ENCODE data around the gene RABIF.
"Not testable (repeated sequence)": the region's sequence is repeated elsewhere in the genome, so short reads cannot be mapped to it uniquely, and the experiment has no call there.

RABIF gene

DNA sequence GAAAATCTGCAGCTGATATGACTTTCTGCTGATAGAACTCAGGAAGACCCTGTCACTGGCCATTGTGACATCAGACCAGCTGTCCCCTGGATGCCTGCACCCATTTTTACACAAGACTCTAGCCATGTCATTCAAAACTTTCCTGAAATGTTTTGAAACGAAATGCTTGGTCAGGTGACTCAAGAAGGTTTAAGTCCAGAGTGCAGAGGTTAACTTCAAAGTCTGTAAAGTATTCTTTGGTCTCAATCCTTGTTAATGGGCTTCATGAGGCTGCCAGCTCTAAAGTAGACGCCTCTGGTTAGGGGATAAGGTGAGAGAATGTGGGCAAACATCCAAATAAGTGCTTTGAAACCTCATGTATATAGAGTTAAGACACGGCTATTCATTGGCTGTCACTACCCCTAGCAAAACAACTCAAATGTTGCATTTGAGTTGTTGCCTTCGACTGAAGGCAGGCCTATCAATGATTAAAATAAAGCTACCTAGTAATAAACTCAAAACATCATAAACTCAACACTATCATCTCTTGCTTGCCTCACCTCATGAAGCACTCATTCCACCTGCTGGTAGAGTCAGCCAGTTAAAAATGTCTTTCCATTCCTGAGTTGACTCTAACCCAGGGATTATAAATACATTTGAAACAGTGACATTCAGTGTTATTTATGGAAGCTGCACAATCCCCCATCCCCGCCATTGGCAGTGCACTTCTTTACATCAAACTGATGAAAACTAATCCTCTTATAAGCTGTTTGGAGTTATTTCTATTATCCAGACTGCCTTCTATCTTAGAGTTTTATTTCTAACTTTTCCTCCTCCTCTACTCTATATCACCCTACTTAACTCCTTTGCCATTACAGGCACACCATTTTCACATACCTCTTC, 26.0 kb downstream of the RABIF start:
- no peak for DNase-seq

DNA sequence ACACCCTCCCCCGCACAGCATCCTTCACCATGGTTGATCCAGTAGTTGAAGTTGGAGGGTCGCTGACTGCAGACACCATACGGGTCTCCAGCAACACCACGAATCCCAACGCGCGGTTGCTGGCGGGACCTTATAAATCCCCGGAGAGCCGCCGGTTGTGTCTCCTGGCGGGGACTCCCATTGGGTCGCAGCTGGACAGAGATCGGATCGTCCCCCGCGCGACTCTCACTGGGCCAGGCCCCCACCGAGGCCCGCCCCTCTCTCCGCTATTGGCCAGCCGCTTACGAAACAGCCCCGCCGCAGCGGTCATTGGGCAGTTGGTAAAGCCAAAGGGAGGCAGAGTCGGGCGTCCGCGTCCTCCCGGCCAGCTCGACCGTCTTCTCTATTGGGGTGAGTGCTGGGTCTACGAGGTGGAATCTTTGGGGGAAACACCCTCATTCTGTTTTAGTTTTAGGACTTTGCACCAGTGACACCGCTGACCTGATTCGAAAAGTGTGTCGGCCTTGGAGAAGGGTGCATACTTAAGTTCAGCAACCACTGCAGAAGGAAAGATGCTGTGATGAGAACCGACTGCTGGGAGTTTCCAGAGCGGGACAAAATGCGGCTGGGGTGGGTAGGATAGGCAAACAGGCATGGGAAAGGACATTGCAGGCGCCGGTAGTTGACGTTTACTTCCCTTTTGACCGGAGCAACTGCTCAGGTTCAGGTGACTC, 27.4 kb downstream of the RABIF start:
- DNase-seq, result peak; percentile 53

DNA sequence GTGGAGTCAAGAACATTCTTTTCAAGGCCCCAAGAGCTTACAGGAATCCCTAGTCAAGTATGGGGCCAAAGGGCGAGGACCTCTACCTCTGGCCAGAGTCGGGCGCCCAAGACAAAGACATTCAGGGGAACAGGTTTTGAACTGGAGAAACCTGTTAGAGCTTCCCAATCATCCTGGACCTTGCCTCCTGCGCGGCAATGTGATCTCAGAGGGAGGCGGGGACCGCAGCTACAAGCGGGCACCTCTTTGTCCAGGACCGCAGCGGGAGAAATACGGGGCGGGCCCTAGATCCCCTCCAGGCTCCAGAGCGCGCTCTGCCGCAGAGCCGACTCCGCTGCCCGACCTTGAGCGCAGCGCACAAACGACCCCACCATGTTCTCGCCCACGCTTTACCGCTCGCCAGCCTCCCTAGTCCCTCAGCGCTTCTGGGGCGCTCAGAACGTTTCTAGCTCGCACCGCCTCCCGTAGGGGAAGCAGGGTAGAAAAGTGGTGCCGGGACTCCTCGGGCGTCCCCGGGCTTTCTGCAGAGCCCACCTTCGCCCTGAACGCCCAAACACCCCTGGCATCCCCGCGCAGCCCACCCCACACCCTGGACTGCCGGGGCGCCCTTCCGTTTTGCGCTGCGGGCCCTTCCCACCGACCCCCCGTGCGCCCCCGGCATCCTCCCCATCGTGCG, 28.1 kb downstream of the RABIF start:
- DNase-seq, result peak; percentile 35

DNA sequence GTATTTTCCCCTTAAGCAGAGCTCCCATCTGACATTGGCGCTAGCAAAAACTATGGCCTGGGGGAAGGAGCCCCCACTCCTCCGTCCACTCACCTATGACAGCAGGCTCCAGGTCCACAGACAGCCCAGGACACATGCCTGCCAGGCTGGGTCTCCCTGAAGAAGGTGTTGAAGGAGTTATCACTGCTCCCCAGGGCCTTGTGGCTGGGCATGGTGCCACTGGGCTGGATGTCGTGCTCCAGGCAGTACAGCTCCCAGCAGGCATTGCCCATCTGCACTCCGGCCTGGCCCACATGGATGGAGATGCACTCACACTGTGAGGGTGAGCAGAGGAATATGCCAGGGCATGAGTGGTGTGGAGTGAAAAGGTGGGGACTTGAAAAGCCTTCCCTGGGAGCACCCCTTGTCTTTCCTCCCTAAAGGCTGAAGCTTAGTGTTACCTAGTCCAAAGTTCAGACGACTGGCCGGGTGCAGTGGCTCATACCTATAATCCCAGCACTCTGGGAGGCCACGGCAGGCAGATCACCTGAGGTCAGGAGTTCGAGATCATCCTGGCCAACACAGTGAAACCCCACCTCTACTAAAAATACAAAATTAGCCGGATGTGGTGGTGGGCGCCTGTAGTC, 30.0 kb downstream of the RABIF start:
- no peak for DNase-seq

DNA sequence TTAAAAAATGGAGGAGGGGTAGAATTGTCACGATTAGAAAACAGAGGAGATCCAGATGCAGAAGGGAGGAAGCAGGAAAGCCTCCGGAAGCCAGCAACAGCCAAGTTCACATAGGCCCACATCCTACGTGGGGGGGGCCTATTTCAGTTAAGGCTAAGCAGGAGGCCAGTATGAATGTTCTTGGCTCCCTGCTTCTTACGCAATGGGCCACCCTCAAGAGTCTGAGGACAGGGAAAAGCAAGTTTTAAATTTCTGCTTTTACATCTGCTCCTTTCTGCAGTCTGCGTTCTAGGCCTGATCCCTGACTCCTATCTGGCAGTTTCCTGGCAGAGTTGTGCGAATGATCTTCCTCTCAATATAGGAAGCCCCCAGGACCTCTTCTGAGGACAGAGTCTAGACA, 30.6 kb downstream of the RABIF start:
- no peak for DNase-seq

DNA sequence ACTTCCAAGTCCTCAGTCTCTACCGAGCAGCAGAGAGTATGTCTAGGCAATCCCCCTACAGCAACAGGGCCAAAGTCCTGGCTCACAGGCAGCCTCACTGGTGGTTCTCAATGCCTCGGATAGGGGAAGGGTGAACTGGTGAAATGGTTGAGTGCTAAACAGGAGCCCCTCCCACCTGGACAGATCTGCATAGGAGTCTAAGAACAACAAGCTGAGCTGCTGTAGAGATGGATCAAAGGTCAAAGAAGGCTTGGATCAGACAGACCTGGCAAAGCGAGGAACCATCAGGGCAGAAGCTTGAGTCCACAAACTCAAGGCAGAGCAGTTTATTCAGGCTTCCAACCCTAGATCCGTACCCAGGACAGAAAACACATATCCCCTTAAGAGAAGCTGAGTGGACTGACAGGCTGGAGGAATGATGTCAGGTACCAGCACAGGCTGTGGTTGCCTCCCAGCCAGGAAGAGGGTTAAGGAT, 31.8 kb downstream of the RABIF start:
- no peak for DNase-seq

DNA sequence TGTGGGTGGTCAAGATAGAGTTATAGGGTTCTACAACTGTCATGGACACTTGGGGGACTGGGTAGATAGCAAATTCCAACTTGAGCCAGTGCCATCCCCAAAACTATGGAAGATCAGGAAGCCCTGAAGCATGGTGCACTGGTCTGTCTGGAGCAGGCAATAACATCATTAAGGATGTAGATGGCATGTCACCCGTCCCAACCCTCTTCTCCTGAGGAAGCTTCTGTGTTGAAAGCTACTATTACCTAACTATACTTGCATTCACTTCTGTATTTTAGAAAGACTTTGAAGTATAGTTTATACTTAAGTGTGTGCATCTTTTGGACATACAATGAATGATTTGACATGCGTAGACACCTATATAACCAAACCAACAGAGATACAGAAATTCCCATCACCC, 32.9 kb downstream of the RABIF start:
- DNase-seq, result no peak

DNA sequence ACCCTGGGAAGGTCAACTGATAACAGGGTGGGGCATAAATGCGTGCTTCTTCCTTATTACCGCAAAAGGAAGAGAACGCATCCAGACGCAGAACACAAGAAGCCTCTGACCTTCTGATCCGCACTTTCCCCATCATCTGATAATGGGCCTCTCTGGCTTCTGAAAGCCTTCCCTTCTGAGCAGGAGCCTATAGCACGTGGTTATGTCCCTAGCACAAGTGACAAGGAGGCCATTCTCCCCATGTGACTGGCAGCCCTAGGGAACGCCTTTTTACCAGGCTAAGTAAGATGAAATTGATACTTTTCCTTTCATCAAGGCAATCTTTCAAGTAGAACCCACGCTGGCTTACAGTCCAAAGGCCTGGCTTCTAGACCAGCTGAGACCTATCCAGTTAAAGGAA, 34.2 kb downstream of the RABIF start:
- DNase-seq, result no peak

DNA sequence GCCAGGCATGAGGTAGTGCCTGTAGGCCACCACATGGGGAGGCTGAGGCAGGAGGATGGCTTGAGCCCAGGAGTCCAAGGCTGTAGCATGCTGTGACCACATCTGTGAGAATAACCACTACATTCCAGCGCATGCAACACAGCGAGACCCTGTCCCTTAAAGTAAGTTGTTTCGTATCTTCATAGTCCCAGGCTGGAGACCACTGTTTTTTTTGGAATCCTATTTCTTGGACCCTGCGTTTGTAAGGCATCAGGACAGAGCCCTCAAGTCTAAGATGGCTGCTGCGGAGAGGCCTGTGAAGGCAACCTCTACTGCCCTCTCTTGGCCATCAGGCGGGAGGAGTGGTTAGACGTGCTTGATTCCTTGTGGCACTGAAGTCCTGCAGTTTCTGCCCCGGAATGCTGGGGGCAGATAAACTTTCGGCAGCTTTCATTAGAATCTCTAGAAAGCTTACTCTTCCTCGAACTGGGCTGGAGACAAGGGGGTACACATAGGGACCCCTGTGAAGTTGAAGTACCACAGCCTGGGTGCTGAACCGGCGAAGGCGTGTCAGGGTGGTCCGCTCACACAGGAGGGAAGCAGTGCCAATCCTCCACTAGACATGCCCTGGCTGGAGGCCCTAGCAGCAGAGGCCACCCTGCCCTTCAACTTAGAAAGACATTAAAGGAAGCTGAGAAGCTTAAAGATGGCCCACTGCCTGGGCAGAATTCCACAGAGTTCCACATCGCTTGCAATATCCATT, 36.6 kb downstream of the RABIF start:
- DNase-seq, result no peak

DNA sequence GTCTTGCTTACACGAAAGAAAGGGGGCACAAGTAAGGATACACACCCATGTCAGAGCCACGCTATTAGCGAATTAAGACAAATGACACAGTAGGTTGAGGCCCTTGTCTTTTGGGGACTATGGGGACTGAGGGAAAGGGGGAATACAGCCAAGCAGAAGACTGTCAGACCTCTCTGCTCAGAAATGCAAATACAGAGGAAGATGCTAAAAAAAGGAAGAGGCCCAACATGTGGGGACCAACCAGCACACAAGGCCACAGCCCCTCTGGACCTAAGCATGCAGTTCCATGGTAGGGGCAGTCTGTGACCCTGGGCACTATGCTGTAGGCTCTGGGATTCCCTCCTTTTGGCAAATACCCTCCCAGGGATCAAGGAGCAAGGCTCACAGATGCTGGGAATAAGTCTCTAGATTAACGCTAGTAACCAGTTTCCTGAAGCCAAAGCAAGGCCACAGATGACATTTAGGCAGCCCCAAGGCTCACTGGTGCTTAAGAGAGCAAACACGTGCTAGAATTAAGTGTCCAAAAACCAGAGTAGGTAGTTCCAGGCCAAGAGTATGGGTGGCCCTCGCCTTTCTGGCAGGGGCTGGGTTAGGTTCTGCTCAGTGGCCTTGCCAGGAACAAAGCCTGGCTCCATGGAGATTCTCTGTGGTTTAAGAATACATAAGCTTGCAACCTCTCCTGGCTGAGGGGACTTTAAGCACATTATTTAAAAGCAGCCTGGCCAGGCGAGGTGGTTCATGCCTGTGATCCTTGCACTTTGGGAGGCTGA, 38.2 kb downstream of the RABIF start:
- no peak for DNase-seq

DNA sequence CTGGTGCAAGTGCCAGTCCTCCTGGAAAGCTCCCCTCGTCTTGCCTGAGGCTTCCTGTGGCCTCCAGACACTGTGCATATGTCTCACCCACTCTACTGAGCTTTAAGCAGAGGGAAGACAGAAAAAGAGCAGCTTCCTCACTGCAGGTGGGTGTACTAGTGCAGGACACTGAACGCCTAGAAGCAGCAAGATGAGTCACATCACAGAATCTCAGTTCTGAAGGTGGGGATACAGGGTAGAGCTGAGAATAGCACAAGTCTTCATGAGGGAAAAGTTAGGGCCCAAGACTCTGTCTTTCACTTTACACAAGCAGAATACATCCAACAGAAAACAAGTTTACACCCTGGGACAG, 40.8 kb downstream of the RABIF start:
- DNase-seq, result no peak

DNA sequence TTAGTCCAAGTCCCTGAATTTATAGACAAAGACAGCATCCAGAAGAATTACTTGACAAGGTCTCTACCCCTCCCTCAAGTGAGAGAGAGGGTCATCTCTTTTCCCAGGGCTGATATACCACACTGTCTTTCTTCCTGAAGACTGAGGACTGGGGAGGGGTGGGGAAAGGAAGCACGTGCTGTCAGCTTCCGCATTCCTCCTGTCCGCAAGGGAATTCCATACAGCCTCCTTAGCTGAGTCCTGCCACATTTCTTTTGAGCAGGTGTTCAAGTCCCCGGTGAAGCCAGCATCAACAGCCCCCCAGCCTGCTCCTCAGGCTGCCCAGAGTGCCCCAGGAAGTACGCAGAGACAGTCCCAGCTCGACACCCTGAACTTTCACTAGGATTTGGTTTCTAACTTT, 44.0 kb downstream of the RABIF start:
- no peak for DNase-seq

DNA sequence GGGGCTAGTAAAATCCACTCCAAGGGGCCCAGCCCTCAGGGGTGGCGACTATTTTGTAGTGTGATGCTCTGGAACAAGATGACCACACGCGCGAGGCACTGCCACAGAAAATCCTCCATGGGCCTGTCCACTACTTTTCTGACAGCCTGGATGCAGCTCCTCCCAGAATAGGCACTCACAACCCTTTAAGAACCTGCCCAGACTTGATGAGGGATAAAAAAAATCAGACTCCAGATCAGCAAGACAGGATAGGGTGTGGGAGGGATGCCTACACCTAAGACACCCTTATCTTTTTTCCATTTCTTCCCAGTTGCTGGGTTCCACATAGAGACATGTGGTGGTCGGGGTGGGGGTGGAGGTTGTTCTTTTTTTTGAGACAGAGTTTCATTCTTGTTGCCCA, 44.7 kb downstream of the RABIF start:
- DNase-seq, result no peak

DNA sequence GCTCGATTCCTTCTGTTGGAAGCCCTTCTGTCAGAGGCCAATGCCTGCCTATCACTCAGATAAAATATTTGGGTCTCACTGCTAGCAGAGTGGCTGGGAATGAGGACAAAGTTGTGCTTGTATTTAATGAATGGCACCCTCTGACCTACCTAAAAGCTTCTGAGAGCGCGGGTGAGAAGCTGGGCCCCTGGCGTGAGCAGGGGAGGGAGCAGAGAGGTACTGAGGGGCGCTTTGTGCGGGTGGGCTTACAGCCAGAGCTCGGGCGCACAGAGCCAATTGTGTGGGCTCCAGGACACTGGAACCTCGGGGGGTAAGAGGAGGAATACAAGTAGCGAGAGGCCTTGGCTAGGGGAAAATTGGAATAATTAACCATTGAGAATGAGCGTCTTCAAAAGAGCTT, 45.9 kb downstream of the RABIF start:
- DNase-seq, result no peak

DNA sequence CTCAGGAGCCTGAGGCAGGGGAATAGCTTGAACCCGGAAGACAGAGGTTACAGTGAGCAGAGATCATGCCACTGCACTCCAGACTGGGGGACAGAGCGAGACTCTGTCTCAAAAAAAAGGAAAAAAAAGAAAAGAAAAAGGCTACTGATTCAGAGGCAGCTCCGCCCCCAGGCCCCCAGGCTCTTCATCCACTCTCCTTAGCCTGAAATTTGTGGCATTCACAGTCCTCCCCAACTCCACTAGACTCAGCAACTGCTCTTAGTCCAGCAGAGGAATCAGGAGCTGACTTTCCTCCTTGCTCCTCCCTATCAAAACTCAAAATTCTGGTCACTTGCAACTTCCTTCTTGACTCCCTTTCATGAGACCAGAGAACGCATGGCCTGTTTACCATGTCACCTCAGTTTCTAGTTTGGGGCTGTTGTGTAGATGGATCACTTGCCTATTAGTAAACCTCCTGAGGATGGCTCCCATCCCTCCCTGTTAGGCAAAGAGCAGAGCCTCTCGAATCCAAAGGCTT, 51.1 kb downstream of the RABIF start:
- DNase-seq, result no peak

DNA sequence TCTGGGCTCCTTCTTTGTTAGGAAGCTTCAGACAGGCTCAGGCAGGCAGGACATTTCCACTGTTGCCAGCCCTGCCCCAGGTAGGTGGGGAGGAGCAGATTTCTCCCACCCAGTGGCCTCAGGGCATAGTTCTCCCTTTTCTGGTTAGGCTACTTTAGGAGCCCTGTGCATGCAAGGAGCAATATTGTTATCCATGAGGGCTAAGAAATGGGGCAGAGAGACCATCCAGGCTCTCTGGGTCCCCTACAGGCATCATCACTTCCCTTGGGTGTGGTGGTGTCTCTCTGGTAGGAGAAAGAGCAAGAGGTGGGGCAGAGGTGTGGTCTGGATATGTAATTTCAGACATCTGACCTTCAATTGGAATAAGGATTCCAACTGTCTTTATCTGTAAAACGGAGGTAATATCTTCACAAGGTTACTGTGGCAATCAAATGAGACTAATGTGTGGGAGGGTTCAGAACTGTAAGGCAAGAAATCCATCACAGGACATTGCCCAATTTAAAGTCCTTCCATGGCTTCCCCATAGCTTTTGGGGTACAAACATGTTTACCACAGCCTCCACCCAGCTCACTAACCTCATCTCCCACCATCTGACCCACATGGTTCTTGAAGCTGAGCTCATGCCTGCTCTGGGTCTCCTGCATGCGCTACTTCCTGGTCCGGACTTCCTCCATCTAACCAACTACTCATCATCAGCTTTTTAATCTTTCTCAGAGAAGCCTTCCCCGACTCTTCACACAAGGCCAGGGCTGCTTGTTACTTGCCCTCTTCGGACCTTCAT, 52.1 kb downstream of the RABIF start:
- no peak for DNase-seq

DNA sequence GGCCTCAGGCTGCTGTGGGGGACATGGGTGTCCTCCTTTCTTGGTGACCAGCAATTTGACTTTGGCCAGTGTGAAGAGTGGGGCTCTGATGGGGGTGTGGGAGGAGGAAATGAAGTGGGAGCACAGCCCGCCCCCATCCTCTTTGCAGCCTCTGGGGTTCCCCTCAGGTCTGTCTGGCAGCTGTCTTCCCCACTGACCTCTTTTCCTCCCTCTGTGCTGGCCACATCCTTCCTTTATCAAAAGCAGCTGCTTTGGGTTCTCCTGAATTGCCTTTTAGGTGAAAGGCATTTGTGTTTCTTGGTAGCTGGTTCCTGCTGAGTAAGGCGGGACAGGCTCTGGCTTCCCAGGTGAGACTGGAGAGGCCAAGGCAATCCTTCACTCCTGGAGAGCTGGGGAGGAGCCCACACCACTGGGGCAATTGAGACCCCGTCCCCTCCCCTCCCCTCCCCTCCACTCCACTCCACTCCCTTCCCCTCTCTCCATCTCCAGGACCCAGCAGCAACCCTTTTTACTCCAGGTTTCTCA, 53.3 kb downstream of the RABIF start:
- no peak for DNase-seq

DNA sequence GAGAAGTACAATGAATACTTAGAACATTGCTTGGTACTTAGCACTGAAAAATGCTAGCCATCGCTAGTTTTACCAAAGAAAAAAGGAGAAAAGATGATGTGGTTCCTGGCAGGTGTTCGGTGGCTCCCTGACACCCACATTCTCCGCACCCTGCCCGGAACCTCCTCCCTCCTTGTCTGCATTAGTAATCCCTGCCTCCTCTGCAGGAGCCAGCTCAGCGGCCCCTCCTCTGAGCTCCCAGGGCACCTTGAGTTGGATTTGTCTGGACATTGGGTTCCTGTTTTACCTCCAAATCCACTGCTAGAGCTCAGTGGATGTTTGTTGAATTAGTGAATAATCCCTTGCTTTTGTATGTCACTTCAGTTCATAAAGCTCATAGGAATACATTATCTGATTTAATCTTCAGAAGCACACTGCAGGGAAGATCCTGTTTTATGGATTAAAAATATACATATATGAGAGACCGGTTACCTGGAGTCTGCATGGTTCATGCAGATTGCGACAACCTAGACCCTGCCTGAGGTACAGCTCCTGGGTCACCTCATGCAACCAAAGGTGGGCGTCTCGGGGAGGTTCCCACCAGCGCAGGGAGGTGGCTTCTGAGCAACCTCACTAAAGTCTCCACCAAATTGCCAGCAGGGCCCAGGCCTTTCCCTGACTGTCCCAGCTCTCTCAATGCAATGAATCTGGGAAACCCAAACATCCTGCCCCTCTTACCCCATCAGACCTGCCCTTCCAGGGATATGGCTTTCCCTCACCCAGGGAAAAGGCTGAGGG, 54.0 kb downstream of the RABIF start:
- DNase-seq, result no peak

DNA sequence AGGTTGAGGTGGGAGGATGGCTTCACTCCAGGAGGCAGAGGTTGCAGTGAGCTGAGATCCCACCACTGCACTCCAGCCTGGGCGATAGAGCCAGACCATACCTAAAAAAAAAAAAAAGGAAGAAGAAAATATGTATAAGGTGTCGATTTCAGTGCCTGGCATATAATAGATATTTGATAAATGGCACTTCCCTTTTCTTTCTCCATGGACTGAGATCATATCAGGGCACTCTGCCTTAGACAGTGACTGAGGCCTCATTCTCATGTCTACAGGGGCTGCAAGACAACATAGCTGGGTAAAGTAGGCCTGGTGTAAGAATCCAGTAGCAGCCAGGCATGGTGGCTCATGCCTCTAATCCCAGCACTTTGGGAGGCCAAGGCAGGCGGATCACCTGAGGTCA, 57.0 kb downstream of the RABIF start:
- DNase-seq, result no peak

DNA sequence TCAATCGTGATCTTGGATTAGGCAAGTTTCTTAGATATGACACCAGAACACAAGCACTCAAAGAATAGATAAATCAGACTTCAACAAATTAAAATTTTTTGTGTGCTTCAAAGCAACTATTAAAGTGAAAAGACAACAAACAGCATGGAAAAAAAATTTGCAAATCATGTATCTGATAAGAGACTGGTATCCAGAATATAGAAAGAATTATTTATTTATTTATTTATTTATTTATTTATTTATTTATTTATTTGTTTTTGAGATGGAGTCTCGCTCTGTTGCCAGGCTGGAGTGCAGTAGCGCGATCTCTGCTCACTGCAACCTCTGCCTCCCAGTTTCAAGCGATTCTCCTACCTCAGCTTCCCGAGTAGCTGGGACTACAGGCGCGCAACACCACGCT, 59.7 kb downstream of the RABIF start:
- not testable (repeated sequence) for DNase-seq
